Heart left ventricle (tissue), 16 donors: ENCODE results near the gene ANO5. TPM values are rescaled to one million over a fixed set of nuclear protein-coding genes. Genes with fewer than 3 reads are reported as not detected.

Source experiments
- ATAC-seq, 4 donors: fragments of 200-7000 bp; cut with Tn5 transposase; one replicate each; pipeline ENCODE4 v1.9.1; 2020 to 2022; ENCODE audit warnings: moderate library complexity in 4 of 4, mild to moderate bottlenecking in 3 of 4, moderate number of reproducible peaks in 1 of 4
- DNase-seq, 5 donors: peaks; one replicate each; pipeline ENCODE4 v3.0.0-alpha.2; 2020
- H3K27ac ChIP-seq, 12 donors: fragments of 200-600 bp; sonication (generic) in 4 of 12; one replicate each; pipeline versions ENCODE4 v1.5.0 to v1.8.0; 2016 to 2022; ENCODE audit warnings: mild to moderate bottlenecking in 2 of 12
- H3K27me3 ChIP-seq, 9 donors: fragments of 200-600 bp; sonication (generic) in 2 of 9; one replicate each; pipeline versions ENCODE4 v1.5.1 to v1.8.0; 2016 to 2022; ENCODE audit warnings: mild to moderate bottlenecking in 3 of 9
- H3K36me3 ChIP-seq, 9 donors: fragments of 200-600 bp; sonication (generic) in 2 of 9; one replicate each; pipeline versions ENCODE4 v1.5.0 to v1.8.0; 2018 to 2022; ENCODE audit warnings: mild to moderate bottlenecking in 2 of 9
- H3K4me1 ChIP-seq, 12 donors: fragments of 200-600 bp; sonication (generic) in 4 of 12; one replicate each; pipeline versions ENCODE4 v1.5.0 to v1.8.0; 2016 to 2022; ENCODE audit warnings: mild to moderate bottlenecking in 3 of 12
- H3K4me3 ChIP-seq, 12 donors: fragments of 200-600 bp; sonication (generic) in 4 of 12; one replicate each; pipeline versions ENCODE4 v1.5.0 to v1.8.0; 2017 to 2022; ENCODE audit warnings: mild to moderate bottlenecking in 9 of 12, moderate library complexity in 4 of 12
- H3K9me3 ChIP-seq, 12 donors: fragments of 200-600 bp; sonication (generic) in 4 of 12; one replicate each; pipeline versions ENCODE4 v1.5.0 to v1.8.0; 2016 to 2022; ENCODE audit warnings: mild to moderate bottlenecking in 1 of 12
- CTCF ChIP-seq, 12 donors: fragments of 200-600 bp; sonication (generic) in 4 of 12; IDR thresholded peaks; one replicate each; pipeline versions ENCODE4 v1.5.0 to v1.8.0; 2018 to 2022; ENCODE audit warnings: antibody characterized with exemption in 12 of 12, mild to moderate bottlenecking in 5 of 12
- POLR2A ChIP-seq, 2 donors: fragments of 450-650 bp; IDR thresholded peaks; one replicate each; pipeline ENCODE4 v1.6.1; 2017; ENCODE audit warnings: antibody characterized with exemption in 2 of 2, mild to moderate bottlenecking in 2 of 2, moderate library complexity in 2 of 2
- WGBS, 4 donors: extraction: QIAGEN DNeasy Blood & Tissue Kit in 2 of 4; methylation state at CpG; one replicate each; pipeline versions ENCODE4 v1.1.5 to v1.1.7; 2013 to 2018; 5-methylcytosine and 5-hydroxymethylcytosine counted together
- intact Hi-C, 10 donors: fragments of 100-400 bp; cut with DNase I; formaldehyde crosslinking; loops; one replicate each; pipeline versions ENCODE4 v1.11.1 to v1.14.2; 2022
- polyA plus RNA-seq, 2 donors: library from polyadenylated mRNA; stranded (reverse); fragments of 200-250 nt; gene quantifications; one replicate each; pipeline ENCODE4 v1.2.3, GENCODE V29; 2013
- total RNA-seq, 9 donors: library from RNA; depleted of rRNA in 2 of 9; stranded (reverse); fragments of >200 nt in 2 of 9; fragmentation: NEBNext Ultra II Directional in 3 of 9; extraction: Animal tissue kit (Norgen Biotek cat#: 25700) in 3 of 9; gene quantifications; one replicate each; pipeline versions ENCODE4 v1.1.0 to v1.2.4, GENCODE V29; 2016 to 2023
- donor health status: ischemic (EF 13 %, LVEDD 7.1; RV severe dilation, severe dysfunction).
- donor health status: healthy with polysubstance abuse.
- donor health status: DM: no; HTN: yes; CAD: no.
- donor health status: DM: no; HTN: no; CAD: no.
- donor health status: ischemic (EF 25% LVEDD 6.9; RV normal size, moderate dysfunction).
- donor health status: ischemic (EF 25% LVEDD 5.7; RV mildly dilated, moderate dysfunction).
- donor health status: healthy.
- donor health status: DM: yes; HTN: yes; CAD: no.
- donor health status: ischemic (EF 35%, LVEDD 5.7; RV mildly dilated, moderate dysfunction).
- donor health status: nonischemic (EF 11% LVEDD 7.7; RV severe dilation, severe dysfunction).
- donor health status: DM: yes; HTN: yes; CAD: no.
- donor health status: PGD.
- donor health status: ischemic (EF 29% LVEDD 5.4; RV normal size, mild dysfunction).
- donor health status: nonischemic (EF 23%, LVEDD 6.1; RV moderate dilation, normal function).

The ANO5 gene
- total and polyA plus RNA-seq, 11 donors = 9.6 to 86.8 (median 54.5) TPM

GRCh38 chr11:22179626-22180025, 13.3 kb upstream of the ANO5 start:
- no peak for TF ChIP-seq CTCF (IDR thresholded peaks at IDR 0.05)
- no peak for TF ChIP-seq POLR2A (IDR thresholded peaks at IDR 0.05)
- no peaks in the 10 kb centered on the region for H3K36me3 ChIP-seq
- no peaks in the 10 kb centered on the region for H3K4me1 ChIP-seq
- H3K4me3 ChIP-seq = no peak overlapping the region
- H3K27ac ChIP-seq = no peak overlapping the region
- H3K27me3 ChIP-seq = no peaks in the 10 kb centered on the region
- H3K9me3 ChIP-seq = no peaks in the 10 kb centered on the region
- DNase-seq (no peak), ATAC-seq (no peak)
- intact Hi-C loops = loop anchor here in 1 of 10 donors (5.0 kb wide), 1 partner anchor 58 kb away; no protein-coding TSS in a partner anchor

- no peak overlapping the region for H3K4me3 ChIP-seq
- H3K4me1 ChIP-seq = no peaks in the 10 kb centered on the region
- no peaks in the 10 kb centered on the region for H3K36me3 ChIP-seq
- ATAC-seq = no peak
- 71 to 82% (median 73%) methylated on average over 3 of the region's 3 CpGs for WGBS, 4 donors
- H3K9me3 ChIP-seq = no peaks in the 10 kb centered on the region
- TF ChIP-seq POLR2A (IDR thresholded peaks at IDR 0.05) (no peak), CTCF (IDR thresholded peaks at IDR 0.05) (no peak)
- H3K27ac ChIP-seq = no peak overlapping the region
- H3K27me3 ChIP-seq = no peaks in the 10 kb centered on the region
- intact Hi-C loops = no loop called here
- DNase-seq = no peak
These were observed 12.8 kb upstream of the ANO5 start for GRCh38 chr11:22180131-22180530.

- H3K36me3 ChIP-seq = no peaks in the 10 kb centered on the region
- H3K27me3 ChIP-seq = peaks cover 0 to 8% (median 0%) of the 10 kb centered on the region in 9 donors
- ATAC-seq = no peak
- TF ChIP-seq CTCF (IDR thresholded peaks at IDR 0.05) (no peak), POLR2A (IDR thresholded peaks at IDR 0.05) (no peak)
- H3K4me3 ChIP-seq = no peak overlapping the region
- H3K27ac ChIP-seq = no peak overlapping the region
- H3K9me3 ChIP-seq = no peaks in the 10 kb centered on the region
- intact Hi-C loops = loop anchor here in 1 of 10 donors (10.0 kb wide), 1 partner anchor 55 kb away; no protein-coding TSS in a partner anchor
- no peak for DNase-seq
- H3K4me1 ChIP-seq = peaks cover 0 to 17% (median 0%) of the 10 kb centered on the region in 12 donors
- 33 to 48% (median 38%) methylated on average over 2 of the region's 2 CpGs for WGBS, 4 donors
These were observed 3.2 kb upstream of the ANO5 start for GRCh38 chr11:22189660-22190059.

- Histone ChIP-seq H3K27me3 (peaks cover 0 to 8% (median 0%) of the 10 kb centered on the region in 9 donors), H3K4me3 (no peak overlapping the region), H3K9me3 (no peaks in the 10 kb centered on the region), H3K27ac (no peak overlapping the region), H3K4me1 (peaks cover 0 to 17% (median 0%) of the 10 kb centered on the region in 12 donors), H3K36me3 (no peaks in the 10 kb centered on the region)
- WGBS, 4 donors = 78 to 88% (median 82%) methylated on average over 7 of the region's 7 CpGs
- intact Hi-C loops = loop anchor here in 1 of 10 donors (10.0 kb wide), 1 partner anchor 54 kb away; no protein-coding TSS in a partner anchor
- DNase-seq (no peak), ATAC-seq (no peak)
- no peak for TF ChIP-seq CTCF (IDR thresholded peaks at IDR 0.05)
- no peak for TF ChIP-seq POLR2A (IDR thresholded peaks at IDR 0.05)
These were observed 1.9 kb upstream of the ANO5 start for GRCh38 chr11:22190827-22191463.
